HEK293T (cell line): ENCODE results near the gene CBL.
"Not testable (repeated sequence)": the region's sequence is repeated elsewhere in the genome, so short reads cannot be mapped to it uniquely, and the experiment has no call there.

Experiments
- CTCF ChIA-PET: fragments of 350-600 bp; formaldehyde crosslinking; extraction: SDS; loops from one replicate; lab custom pipeline; 2021; ENCODE audit warnings: antibody characterized with exemption, inconsistent platforms; lab: Yijun Ruan, JAX
- POLR2A ChIA-PET: fragments of 350-600 bp; formaldehyde crosslinking; extraction: SDS; loops from one replicate; lab custom pipeline; 2020; ENCODE audit warnings: antibody characterized with exemption, inconsistent platforms; lab: Yijun Ruan, JAX
- DNase-seq: peaks from one replicate; pipeline ENCODE4 v3.0.0; 2012; ENCODE audit warnings: mixed read lengths; ENCODE audit errors: extremely low spot score
- ARNT ChIP-seq: fragments of 450-650 bp; IDR thresholded peaks from 2 replicates; pipeline ENCODE4 v1.6.1; 2017; ENCODE audit warnings: mild to moderate bottlenecking
- BHLHE40 ChIP-seq: fragments of 450-650 bp; IDR thresholded peaks from 2 replicates; pipeline ENCODE4 v1.6.1; 2016; ENCODE audit warnings: mild to moderate bottlenecking, moderate library complexity, borderline replicate concordance
- CTBP1 ChIP-seq: fragments of 450-650 bp; IDR thresholded peaks from 2 replicates; pipeline ENCODE4 v1.6.1; 2016; ENCODE audit warnings: borderline replicate concordance
- ELF4 ChIP-seq: fragments of 450-650 bp; IDR thresholded peaks from 2 replicates; pipeline ENCODE4 v1.6.1; 2017; ENCODE audit warnings: antibody characterized with exemption
- FOXA1 ChIP-seq: fragments of 450-650 bp; IDR thresholded peaks from 2 replicates; pipeline ENCODE4 v1.6.1; 2016; ENCODE audit warnings: mild to moderate bottlenecking
- FOXK2 ChIP-seq: fragments of 450-650 bp; IDR thresholded peaks from 2 replicates; pipeline ENCODE4 v1.6.1; 2016; ENCODE audit warnings: mild to moderate bottlenecking
- FOXM1 ChIP-seq: fragments of 450-650 bp; IDR thresholded peaks from 2 replicates; pipeline ENCODE4 v1.6.1; 2017; ENCODE audit warnings: mild to moderate bottlenecking, borderline replicate concordance
- HDGF ChIP-seq: fragments of 450-650 bp; IDR thresholded peaks from 2 replicates; pipeline ENCODE4 v1.6.1; 2017; ENCODE audit warnings: antibody characterized with exemption, borderline replicate concordance
- L3MBTL2 ChIP-seq: fragments of 450-650 bp; conservative IDR thresholded peaks from 2 replicates; pipeline ENCODE4 v1.6.1; 2016; ENCODE audit warnings: mild to moderate bottlenecking
- LEF1 ChIP-seq: fragments of 450-650 bp; IDR thresholded peaks from 2 replicates; pipeline ENCODE4 v1.6.1; 2017; ENCODE audit warnings: mild to moderate bottlenecking, borderline replicate concordance
- NFRKB ChIP-seq: fragments of 450-650 bp; IDR thresholded peaks from 2 replicates; pipeline ENCODE4 v1.6.1; 2016; ENCODE audit warnings: mild to moderate bottlenecking, moderate library complexity
- PKNOX1 ChIP-seq: fragments of 450-650 bp; IDR thresholded peaks from 2 replicates; pipeline ENCODE4 v1.6.1; 2016
- SP1 ChIP-seq: fragments of 450-650 bp; IDR thresholded peaks from 2 replicates; pipeline ENCODE4 v1.6.1; 2017
- SUZ12 ChIP-seq: fragments of 450-650 bp; IDR thresholded peaks from 2 replicates; pipeline ENCODE4 v1.6.1; 2016; ENCODE audit warnings: mild to moderate bottlenecking
- TARDBP ChIP-seq: fragments of 450-650 bp; IDR thresholded peaks from 2 replicates; pipeline ENCODE4 v1.6.1; 2016
- ZNF384 ChIP-seq: fragments of 450-650 bp; IDR thresholded peaks from 2 replicates; pipeline ENCODE4 v1.6.1; 2016

Gene CBL

GRCh38 chr11:119193001-119193400 is 13.1 kb upstream of the CBL start:
- ChIA-PET CTCF (interaction anchor here (0.6 kb wide), 1 partner anchor 175 kb away, joined by 4 read pairs; no protein-coding TSS in a partner anchor), POLR2A (no interaction called here)

GRCh38 chr11:119193626-119194025 is 12.5 kb upstream of the CBL start:
- POLR2A ChIA-PET = no interaction called here
- TF ChIP-seq FOXM1 = no peak
- TF ChIP-seq LEF1 = no peak
- TF ChIP-seq CTBP1 = no peak
- TF ChIP-seq NFRKB = no peak
- no peak for TF ChIP-seq ELF4
- TF ChIP-seq HDGF = no peak
- no peak for TF ChIP-seq ZNF384
- no peak for TF ChIP-seq SUZ12
- TF ChIP-seq ARNT = no peak
- no peak for TF ChIP-seq BHLHE40
- DNase-seq = peak; percentile 3
- CTCF ChIA-PET = no interaction called here

More at GRCh38 chr11:119193001-119193400, 13.1 kb upstream of the CBL start:
- TF ChIP-seq FOXK2 = no peak
- TF ChIP-seq SUZ12 = no peak
- no peak for TF ChIP-seq FOXA1
- TF ChIP-seq ARNT = no peak
- TF ChIP-seq BHLHE40 = no peak
- TF ChIP-seq LEF1 = no peak
- no peak for TF ChIP-seq PKNOX1
- no peak for TF ChIP-seq L3MBTL2
- no peak for TF ChIP-seq CTBP1
- TF ChIP-seq FOXM1 = no peak
- TF ChIP-seq SP1 = no peak
- TF ChIP-seq ELF4 = no peak
- no peak for TF ChIP-seq NFRKB
- TF ChIP-seq TARDBP = no peak
- TF ChIP-seq ZNF384 = no peak
- TF ChIP-seq HDGF = no peak
- DNase-seq = no peak

- DNase-seq = no peak
- CTCF ChIA-PET = interaction anchor here (0.6 kb wide), 1 partner anchor 142 kb away, joined by 3 read pairs; no protein-coding TSS in a partner anchor
Observed at GRCh38 chr11:119194811-119195440, 11.2 kb upstream of the CBL start.

GRCh38 chr11:119195680-119196079 is 10.5 kb upstream of the CBL start:
- TF ChIP-seq SP1 (no peak), CTBP1 (no peak), PKNOX1 (peak; percentile 98), FOXA1 (no peak)
- CTCF ChIA-PET = interaction anchor here (0.6 to 1.4 kb wide), 5 partner anchors 12 to 141 kb away, joined by 3 to 7 read pairs (median 3); partner anchors contain the start of genes DPAGT1 and NLRX1
- POLR2A ChIA-PET = interaction anchor here (0.8 to 0.9 kb wide), 2 partner anchors 27 to 101 kb away, joined by 3 to 6 read pairs; partner anchors contain the start of gene NLRX1
- peak; percentile 68 for DNase-seq

More at GRCh38 chr11:119194811-119195440, 11.2 kb upstream of the CBL start:
- POLR2A ChIA-PET = no interaction called here
- TF ChIP-seq SUZ12 (no peak), FOXK2 (no peak), SP1 (no peak), ELF4 (no peak)

GRCh38 chr11:119196833-119197483 is 9.2 kb upstream of the CBL start:
- ChIA-PET CTCF (interaction anchor here (0.6 to 1.4 kb wide), 7 partner anchors 10 to 1199 kb away, joined by 3 to 7 read pairs (median 4); partner anchors contain the start of genes DPAGT1 and NLRX1), POLR2A (interaction anchor here (0.9 to 1.1 kb wide), 3 partner anchors 101 to 120 kb away, joined by 3 to 6 read pairs (median 3); partner anchors contain the start of gene MCAM)
- no peak for TF ChIP-seq PKNOX1
- no peak for TF ChIP-seq FOXM1
- TF ChIP-seq LEF1 = no peak
- TF ChIP-seq FOXA1 = no peak
- no peak for TF ChIP-seq L3MBTL2
- TF ChIP-seq TARDBP = no peak
- TF ChIP-seq NFRKB = no peak
- TF ChIP-seq ZNF384 = no peak
- no peak for TF ChIP-seq ARNT
- no peak for TF ChIP-seq FOXK2
- TF ChIP-seq SUZ12 = no peak
- TF ChIP-seq CTBP1 = no peak
- DNase-seq = peak; percentile 79

- CTCF ChIA-PET = no interaction called here
- POLR2A ChIA-PET = no interaction called here
- no peak for DNase-seq
- TF ChIP-seq CTBP1 (no peak), ZNF384 (no peak), SP1 (no peak), PKNOX1 (no peak), FOXA1 (no peak), LEF1 (no peak), L3MBTL2 (no peak), ARNT (no peak), HDGF (no peak), FOXK2 (no peak), FOXM1 (no peak), BHLHE40 (no peak), NFRKB (no peak), SUZ12 (no peak), ELF4 (no peak)
Observed at GRCh38 chr11:119198925-119199324, 7.2 kb upstream of the CBL start.

- CTCF ChIA-PET, DNase-seq: not testable (repeated sequence)
- POLR2A ChIA-PET = interaction anchor here (1.0 kb wide), 1 partner anchor 95 kb away, joined by 4 read pairs; the partner anchor contains the start of gene C2CD2L
Observed at GRCh38 chr11:119201236-119201635, 4.9 kb upstream of the CBL start.
